T-helper 1 cell treated with Interleukin-12 subunit alpha and Interleukin-12 subunit beta and Interleukin-4 antibody, amounts not matched to agents 30 ng/mL and 1 ng/mL, for 36 hours (primary cell): ENCODE results near the gene SEC24D. TPM values are rescaled to one million over a fixed set of nuclear protein-coding genes. Genes with fewer than 3 reads are reported as not detected.
"Not testable (repeated sequence)": the region's sequence is repeated elsewhere in the genome, so short reads cannot be mapped to it uniquely, and the experiment has no call there.

Experiments
- intact Hi-C: fragments of 100-400 bp; cut with micrococcal nuclease; formaldehyde crosslinking; loops from one replicate; pipeline ENCODE4 v1.15.1; 2024
- total RNA-seq: library from RNA; stranded (reverse); gene quantifications from 2 replicates; pipeline ENCODE4 v1.2.3, GENCODE V29; 2022

Gene SEC24D
- total RNA-seq, 1 donor from 2014 or later: 70.9 TPM

- intact Hi-C loops: no loop called here
Measured at GRCh38 chr4:118811832-118812231, 24.1 kb downstream of the SEC24D start.

- intact Hi-C loops: no loop called here
Measured at GRCh38 chr4:118810991-118811764, 24.7 kb downstream of the SEC24D start.

GRCh38 chr4:118807659-118808058 lies 28.3 kb downstream of the SEC24D start:
- intact Hi-C loops: no loop called here

DNA sequence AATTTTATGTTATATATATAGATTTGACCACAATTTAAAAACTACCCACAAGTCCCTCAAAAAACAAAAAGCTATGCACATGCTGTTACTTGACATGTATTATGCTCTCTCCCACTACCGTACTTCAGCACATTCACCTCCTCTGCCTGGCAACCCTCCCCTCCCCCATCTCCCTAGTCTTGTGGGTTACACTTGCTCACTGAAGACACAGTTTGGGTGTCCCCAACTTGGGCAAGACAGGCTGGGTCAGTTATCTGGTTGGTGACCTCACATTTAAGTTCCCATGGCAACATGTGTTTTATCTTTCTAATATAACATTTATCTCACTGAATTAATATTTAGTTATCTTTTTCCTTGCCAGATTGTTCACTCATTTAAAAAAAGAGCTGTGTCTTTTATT lies 32.7 kb downstream of the SEC24D start:
- intact Hi-C loops: no loop called here

GRCh38 chr4:118801895-118802575 lies 33.9 kb downstream of the SEC24D start:
- intact Hi-C loops: no loop called here

DNA sequence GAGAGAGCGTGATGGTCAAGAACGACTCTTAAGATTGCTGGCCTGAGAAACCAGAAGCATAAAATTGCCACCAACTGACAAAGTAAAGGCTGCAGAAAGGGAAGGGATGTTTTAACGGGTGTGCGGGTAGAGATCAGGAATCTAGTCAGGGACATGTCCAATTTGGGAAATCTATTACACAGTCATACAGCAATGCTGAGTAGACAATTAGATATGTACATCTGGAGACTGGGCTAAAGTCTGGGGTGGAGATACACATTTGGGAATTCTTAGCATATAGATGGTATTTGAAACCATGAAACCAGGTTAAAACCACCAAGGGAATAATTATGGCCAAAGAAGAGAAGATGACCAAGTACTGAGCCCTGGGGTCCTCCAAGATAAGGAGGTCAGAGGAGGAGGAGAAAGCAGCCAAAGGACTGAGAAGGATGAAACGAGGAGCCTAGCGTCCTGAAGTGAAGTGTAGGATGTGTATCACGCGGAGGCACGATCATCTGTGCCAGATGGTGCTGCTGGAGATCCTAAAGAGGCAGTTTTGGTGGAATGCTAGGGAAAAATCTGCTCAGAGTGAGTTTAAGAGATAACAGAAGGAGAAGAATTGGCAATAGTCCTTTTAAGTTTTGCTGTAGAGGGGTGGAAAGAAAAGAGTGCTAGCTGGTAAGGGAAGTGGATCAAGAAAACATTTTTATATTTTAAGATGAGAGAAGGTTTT lies 36.5 kb downstream of the SEC24D start:
- intact Hi-C loops: no loop called here

DNA sequence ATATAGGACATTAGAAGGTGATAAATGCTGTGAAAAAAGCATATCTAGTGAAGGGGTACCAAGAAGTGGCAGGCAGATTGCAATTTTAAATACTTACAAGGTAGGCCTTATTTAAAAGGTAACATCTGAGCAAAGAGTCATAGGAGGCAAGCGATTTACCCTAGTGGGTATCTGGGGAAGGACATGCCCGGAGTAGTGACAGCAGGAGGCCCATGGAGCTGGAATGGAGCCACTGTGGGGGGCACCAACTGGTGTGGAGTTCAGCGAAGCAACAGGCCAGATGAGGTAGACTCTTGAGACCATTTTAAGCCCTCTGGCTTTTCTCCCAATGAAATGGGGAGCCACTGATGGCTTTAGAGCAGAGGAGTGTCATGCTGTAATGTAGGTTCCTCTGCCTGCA lies 37.3 kb downstream of the SEC24D start:
- intact Hi-C loops: no loop called here

DNA sequence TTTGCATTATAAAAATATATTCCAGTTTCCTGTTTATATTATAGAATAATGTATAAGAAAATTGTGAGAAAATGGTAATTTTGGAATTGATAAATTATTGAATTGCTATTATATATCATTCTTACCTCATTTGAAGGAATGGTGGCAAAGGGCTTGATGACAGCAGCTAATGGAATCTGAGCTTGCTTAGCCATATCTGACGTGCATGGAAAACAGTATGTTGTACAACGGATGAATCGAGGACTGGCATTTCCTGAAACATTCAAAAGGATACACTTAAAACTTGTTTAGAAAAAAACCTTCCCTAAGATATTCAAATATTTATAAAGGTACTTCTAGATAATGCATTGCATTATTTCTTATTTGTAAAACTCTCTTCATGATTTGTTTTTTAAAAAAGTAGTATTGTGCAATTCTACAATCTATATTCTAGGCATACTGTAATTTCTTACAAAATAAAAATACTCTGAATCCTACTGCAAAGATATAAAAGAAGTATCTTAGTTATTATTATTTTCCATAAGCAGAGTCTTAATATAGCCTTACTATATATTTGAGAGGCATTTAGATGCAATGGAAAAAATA lies 38.3 kb downstream of the SEC24D start:
- intact Hi-C loops: no loop called here

GRCh38 chr4:118791690-118792446 lies 44.1 kb downstream of the SEC24D start:
- intact Hi-C loops: not testable (repeated sequence)

- intact Hi-C loops: no loop called here
Measured at GRCh38 chr4:118790544-118790943, 45.4 kb downstream of the SEC24D start.

GRCh38 chr4:118788911-118789310 lies 47.0 kb downstream of the SEC24D start:
- intact Hi-C loops: no loop called here

GRCh38 chr4:118787844-118788380 lies 48.0 kb downstream of the SEC24D start:
- intact Hi-C loops: no loop called here

GRCh38 chr4:118784776-118785175 lies 51.1 kb downstream of the SEC24D start:
- intact Hi-C loops: no loop called here

DNA sequence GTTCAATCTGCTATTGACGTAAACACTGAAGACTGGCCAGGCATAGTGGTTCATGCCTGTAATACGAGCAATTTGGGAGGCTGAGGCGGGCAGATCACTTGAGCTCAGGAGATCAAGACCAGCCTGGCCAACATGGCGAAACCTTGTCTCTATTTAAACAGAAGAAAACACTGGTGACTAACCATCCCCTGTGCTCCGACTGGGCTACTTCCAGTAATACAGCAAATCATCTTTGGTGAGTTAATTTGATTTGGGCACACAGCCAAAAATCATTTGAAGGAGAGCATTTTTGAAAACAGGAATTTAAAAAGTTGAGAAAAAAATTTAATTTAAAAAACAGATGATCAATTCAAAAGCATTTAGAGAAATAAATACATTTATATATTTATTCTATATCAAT lies 52.0 kb downstream of the SEC24D start:
- intact Hi-C loops: no loop called here

DNA sequence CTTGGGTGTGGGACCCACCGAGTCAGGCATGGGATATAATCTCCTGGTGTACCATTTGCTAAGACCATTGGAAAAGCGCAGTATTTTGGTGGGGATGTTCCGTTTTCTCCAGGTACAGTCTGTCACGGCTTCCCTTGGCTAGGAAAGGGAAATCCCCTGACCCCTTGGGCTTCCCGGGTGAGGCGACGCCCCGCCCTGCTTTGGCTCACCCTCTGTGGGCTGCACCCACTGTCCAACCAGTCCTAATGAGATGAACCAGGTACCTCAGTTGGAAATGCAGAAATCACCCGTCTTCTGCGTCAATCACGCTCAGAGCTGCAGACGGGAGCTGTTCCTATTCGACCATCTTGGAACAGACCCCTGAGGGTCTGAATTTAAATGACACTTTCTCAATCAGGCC lies 53.0 kb downstream of the SEC24D start:
- intact Hi-C loops: not testable (repeated sequence)

DNA sequence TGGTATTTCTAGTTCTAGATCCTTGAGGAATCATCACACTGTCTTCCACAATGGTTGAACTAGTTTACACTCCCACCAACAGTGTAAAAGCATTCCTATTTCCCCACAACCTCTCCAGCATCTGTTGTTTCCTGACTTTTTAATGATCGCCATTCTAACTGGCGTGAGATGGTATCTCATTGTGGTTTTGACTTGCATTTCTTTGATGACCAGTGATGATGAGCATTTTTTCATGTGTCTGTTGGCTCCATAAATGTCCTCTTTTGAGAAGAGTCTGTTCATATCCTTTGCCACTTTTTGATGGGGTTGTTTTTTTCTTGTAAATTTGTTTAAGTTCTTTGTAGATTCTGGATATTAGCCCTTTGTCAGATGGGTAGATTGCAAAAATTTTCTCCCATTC lies 58.3 kb downstream of the SEC24D start:
- intact Hi-C loops: not testable (repeated sequence)

DNA sequence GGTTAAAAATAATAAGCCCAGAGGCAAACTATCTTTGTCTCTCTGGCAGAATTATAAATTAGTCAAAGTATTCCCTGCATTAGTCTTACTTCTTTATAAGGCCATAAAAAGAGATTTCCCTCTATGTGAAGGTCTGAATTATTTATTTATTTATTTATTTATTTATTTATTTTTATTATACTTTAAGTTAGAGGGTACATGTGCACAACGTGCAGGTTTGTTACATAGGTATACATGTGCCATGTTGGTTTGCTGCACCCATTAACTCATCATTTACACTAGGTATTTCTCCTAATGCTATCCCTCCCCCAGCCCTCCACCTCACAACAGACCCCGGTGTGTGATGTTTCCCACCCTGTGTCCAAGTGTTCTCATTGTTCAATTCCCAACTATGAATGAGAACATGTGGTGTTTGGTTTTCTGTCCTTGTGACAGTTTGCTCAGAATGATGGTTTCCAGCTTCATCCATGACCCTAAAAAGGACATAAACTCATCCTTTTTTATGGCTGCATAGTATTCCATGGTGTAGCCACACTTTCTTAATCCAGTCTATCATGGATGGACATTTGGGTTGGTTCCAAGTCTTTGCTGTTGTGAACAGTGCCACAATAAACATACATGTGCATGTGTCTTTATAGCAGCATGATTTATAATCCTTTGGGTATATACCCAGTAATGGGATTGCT lies 58.8 kb downstream of the SEC24D start:
- intact Hi-C loops: not testable (repeated sequence)

DNA sequence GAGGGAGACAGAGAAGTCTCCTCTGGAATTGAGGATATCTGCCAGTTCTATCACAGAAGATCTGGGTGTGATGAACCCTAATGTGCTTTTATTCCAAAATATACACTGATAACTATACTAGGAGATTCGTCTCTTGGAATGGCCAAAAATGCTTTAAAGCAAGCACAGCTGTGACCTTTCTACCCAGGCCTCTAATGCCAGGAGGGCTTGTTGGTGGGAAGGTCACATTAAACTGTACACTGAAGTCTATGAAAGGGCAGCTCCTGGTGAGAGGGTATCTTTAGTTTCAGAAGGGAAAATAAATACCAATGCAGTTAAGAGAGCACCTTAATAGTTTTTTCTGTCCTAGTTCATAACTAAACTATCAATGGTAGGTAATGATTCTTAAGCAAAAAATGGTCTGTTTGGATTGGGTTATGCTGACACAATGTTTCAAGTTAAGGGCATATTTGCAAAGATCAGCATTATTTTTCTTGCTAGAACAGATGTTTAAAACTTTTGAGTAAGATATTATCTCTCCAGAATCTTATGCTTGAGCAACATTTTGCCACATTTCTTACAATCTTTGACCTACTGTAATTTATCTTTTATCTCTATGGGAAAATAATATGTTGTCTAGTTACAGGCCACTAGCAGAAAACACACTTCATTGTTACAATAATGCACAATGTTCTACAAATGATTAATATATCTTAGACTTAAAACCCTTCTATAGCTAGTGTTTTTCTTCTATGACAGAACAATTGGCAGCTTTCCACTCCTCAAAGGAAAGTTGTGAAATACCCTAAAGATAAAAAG lies 59.6 kb downstream of the SEC24D start:
- intact Hi-C loops: no loop called here

GRCh38 chr4:118775405-118775804 lies 60.5 kb downstream of the SEC24D start:
- intact Hi-C loops: no loop called here
